ENCODE results near the gene MAP3K10.
A peak's percentile ranks its signal among the peaks of the same experiment; 100 is the strongest.

MAP3K10 gene

GRCh38 chr19:40200341-40201099, 9.3 kb downstream of the MAP3K10 start:
- no peak for DNase-seq (ENCODE audit: low read depth, low spot score)
- WGBS (ENCODE audit: insufficient coverage, insufficient read length), result no CpG with 5 or more reads among the region's 9 CpGs

DNA sequence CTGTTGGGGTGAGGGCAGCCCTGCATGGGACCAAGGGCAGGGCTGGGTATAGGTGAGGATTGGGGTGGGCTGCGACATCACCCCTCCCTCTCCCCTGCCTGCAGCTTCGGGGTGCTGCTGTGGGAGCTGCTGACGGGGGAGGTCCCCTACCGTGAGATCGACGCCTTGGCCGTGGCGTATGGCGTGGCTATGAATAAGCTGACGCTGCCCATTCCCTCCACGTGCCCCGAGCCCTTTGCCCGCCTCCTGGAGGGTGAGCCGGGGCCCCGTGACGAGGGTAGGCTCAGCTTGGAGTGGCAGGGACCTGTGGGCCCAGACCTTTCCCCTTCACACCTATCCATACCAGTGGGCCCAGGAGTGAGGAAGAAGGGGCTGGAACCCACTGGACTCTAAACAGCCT, 13.2 kb downstream of the MAP3K10 start:
- Histone ChIP-seq H3K4me1 (ENCODE audit: control insufficient read depth, insufficient read depth, low read length) (no peaks in the 10 kb centered on the region), H3K27me3 (ENCODE audit: control insufficient read depth, insufficient read depth, low read length) (no peaks in the 10 kb centered on the region), H3K4me3 (ENCODE audit: low read length) (no peak overlapping the region), H3K9me3 (ENCODE audit: control insufficient read depth, insufficient read depth, low read length) (no peaks in the 10 kb centered on the region), H3K27ac (ENCODE audit: low read length) (no peak overlapping the region), H3K36me3 (ENCODE audit: control insufficient read depth, insufficient read depth, low read length) (peaks cover 4% of the 10 kb centered on the region; the same call in 1 of the 2 replicates)
- WGBS (ENCODE audit: insufficient coverage, insufficient read length), result no CpG with 5 or more reads among the region's 16 CpGs
- no peak for DNase-seq (ENCODE audit: low read depth, low spot score)

More at GRCh38 chr19:40200341-40201099, 9.3 kb downstream of the MAP3K10 start:
- Histone ChIP-seq H3K4me1 (ENCODE audit: control insufficient read depth, insufficient read depth, low read length) (no peaks in the 10 kb centered on the region), H3K27me3 (ENCODE audit: control insufficient read depth, insufficient read depth, low read length) (no peaks in the 10 kb centered on the region), H3K9me3 (ENCODE audit: control insufficient read depth, insufficient read depth, low read length) (no peaks in the 10 kb centered on the region), H3K27ac (ENCODE audit: low read length) (no peak overlapping the region), H3K4me3 (ENCODE audit: low read length) (no peak overlapping the region), H3K36me3 (ENCODE audit: control insufficient read depth, insufficient read depth, low read length) (no peaks in the 10 kb centered on the region)

DNA sequence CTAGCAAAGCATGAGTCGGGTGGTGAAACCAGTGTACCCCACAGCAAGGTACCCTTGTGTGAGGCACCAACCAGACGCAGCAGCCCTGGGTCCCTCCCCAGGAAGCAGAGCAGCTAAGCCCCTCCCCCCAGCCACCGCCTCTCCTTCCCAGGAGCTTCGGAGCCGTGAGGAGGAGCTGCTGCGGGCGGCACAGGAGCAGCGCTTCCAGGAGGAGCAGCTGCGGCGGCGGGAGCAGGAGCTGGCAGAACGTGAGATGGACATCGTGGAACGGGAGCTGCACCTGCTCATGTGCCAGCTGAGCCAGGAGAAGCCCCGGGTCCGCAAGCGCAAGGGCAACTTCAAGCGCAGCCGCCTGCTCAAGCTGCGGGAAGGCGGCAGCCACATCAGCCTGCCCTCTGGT, 14.5 kb downstream of the MAP3K10 start:
- Histone ChIP-seq H3K36me3 (ENCODE audit: control insufficient read depth, insufficient read depth, low read length) (peaks cover 4% of the 10 kb centered on the region; the same call in 1 of the 2 replicates), H3K27ac (ENCODE audit: low read length) (no peak overlapping the region), H3K27me3 (ENCODE audit: control insufficient read depth, insufficient read depth, low read length) (no peaks in the 10 kb centered on the region), H3K4me1 (ENCODE audit: control insufficient read depth, insufficient read depth, low read length) (no peaks in the 10 kb centered on the region), H3K4me3 (ENCODE audit: low read length) (no peak overlapping the region), H3K9me3 (ENCODE audit: control insufficient read depth, insufficient read depth, low read length) (no peaks in the 10 kb centered on the region)
- no CpG with 5 or more reads among the region's 21 CpGs for WGBS (ENCODE audit: insufficient coverage, insufficient read length)
- no peak for DNase-seq (ENCODE audit: low read depth, low spot score)

GRCh38 chr19:40208602-40209001, 17.4 kb downstream of the MAP3K10 start:
- H3K27ac ChIP-seq (ENCODE audit: low read length), result no peak overlapping the region
- no peaks in the 10 kb centered on the region for H3K9me3 ChIP-seq (ENCODE audit: control insufficient read depth, insufficient read depth, low read length)
- no peak for DNase-seq (ENCODE audit: low read depth, low spot score)
- H3K4me1 ChIP-seq (ENCODE audit: control insufficient read depth, insufficient read depth, low read length), result no peaks in the 10 kb centered on the region
- peaks cover 6% of the 10 kb centered on the region; the same call in 1 of the 2 replicates for H3K36me3 ChIP-seq (ENCODE audit: control insufficient read depth, insufficient read depth, low read length)
- WGBS (ENCODE audit: insufficient coverage, insufficient read length), result no CpG with 5 or more reads among the region's 5 CpGs
- H3K4me3 ChIP-seq (ENCODE audit: low read length), result no peak overlapping the region
- H3K27me3 ChIP-seq (ENCODE audit: control insufficient read depth, insufficient read depth, low read length), result no peaks in the 10 kb centered on the region

DNA sequence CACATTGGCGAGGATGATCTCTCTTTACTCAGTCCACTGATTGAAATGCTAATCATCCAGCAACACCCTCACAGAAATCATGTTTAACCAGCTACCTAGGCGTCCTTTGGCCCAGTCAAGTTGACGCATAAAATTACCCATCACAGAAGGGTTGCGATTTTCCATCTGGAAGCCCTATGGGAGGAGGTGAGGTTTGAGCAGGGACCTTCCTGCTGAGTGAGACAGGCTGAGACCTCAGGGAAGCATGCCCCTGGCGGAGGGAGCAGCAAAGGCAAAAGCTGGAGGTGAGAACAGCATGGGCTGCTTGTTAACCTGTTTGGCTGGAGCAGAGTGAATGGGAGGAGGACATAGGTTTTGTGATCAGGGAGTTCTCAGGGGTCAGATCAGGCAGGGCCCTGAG, 19.7 kb downstream of the MAP3K10 start:
- peaks cover 3% of the 10 kb centered on the region; the same call in 1 of the 2 replicates for H3K36me3 ChIP-seq (ENCODE audit: control insufficient read depth, insufficient read depth, low read length)
- H3K9me3 ChIP-seq (ENCODE audit: control insufficient read depth, insufficient read depth, low read length), result no peaks in the 10 kb centered on the region
- H3K27ac ChIP-seq (ENCODE audit: low read length), result no peak overlapping the region
- H3K27me3 ChIP-seq (ENCODE audit: control insufficient read depth, insufficient read depth, low read length), result no peaks in the 10 kb centered on the region
- no peak overlapping the region for H3K4me3 ChIP-seq (ENCODE audit: low read length)
- no CpG with 5 or more reads among the region's 5 CpGs for WGBS (ENCODE audit: insufficient coverage, insufficient read length)
- no peak for DNase-seq (ENCODE audit: low read depth, low spot score)
- no peaks in the 10 kb centered on the region for H3K4me1 ChIP-seq (ENCODE audit: control insufficient read depth, insufficient read depth, low read length)

DNA sequence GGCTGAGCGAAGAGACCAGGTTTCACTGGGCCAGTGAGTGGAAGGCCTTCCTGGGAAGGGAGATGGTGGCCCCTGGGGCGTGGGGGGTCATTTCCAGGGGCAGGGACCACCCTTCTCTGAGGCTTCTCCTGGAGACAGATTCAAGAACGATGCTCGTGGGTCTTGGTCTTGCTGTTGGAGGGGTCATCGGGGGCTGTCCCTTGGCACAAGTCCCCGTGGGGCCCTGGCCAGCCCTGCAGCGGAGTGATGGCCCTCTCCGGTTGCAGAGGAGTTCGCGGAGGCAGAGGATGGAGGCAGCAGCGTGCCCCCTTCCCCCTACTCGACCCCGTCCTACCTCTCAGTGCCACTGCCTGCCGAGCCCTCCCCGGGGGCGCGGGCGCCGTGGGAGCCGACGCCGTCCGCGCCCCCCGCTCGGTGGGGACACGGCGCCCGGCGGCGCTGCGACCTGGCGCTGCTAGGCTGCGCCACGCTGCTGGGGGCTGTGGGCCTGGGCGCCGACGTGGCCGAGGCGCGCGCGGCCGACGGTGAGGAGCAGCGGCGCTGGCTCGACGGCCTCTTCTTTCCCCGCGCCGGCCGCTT, 22.1 kb downstream of the MAP3K10 start:
- no peak for DNase-seq (ENCODE audit: low read depth, low spot score)
- Histone ChIP-seq H3K27ac (ENCODE audit: low read length) (no peak overlapping the region), H3K4me1 (ENCODE audit: control insufficient read depth, insufficient read depth, low read length) (peaks cover 4% of the 10 kb centered on the region; the same call in 1 of the 2 replicates), H3K9me3 (ENCODE audit: control insufficient read depth, insufficient read depth, low read length) (no peaks in the 10 kb centered on the region), H3K36me3 (ENCODE audit: control insufficient read depth, insufficient read depth, low read length) (peaks cover 2% of the 10 kb centered on the region; the same call in 1 of the 2 replicates), H3K27me3 (ENCODE audit: control insufficient read depth, insufficient read depth, low read length) (no peaks in the 10 kb centered on the region), H3K4me3 (ENCODE audit: low read length) (no peak overlapping the region)
- WGBS (ENCODE audit: insufficient coverage, insufficient read length), result no CpG with 5 or more reads among the region's 53 CpGs

DNA sequence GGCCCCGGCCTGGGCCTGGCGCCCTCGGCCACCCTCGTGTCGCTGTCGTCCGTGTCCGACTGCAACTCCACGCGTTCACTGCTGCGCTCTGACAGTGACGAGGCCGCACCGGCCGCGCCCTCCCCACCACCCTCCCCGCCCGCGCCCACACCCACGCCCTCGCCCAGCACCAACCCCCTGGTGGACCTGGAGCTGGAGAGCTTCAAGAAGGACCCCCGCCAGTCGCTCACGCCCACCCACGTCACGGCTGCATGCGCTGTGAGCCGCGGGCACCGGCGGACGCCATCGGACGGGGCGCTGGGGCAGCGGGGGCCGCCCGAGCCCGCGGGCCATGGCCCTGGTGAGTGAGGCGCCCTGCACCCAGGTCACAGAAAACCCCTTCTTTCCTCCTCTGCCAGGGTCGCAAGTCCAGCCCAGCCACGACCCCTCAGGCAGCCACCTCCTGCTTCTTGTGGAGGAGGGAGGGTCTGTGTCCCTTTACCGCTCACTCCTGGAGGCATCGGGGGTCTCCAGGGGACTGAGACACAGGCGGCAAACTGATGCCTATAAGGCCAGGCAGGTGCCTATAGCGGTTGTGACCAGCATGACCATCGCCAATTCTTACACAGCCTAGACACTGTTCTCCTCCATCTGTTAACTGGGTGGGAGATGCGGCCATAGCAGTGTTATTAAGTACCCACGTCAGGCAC, 22.8 kb downstream of the MAP3K10 start:
- DNase-seq (ENCODE audit: low read depth, low spot score), result no peak
- no peak overlapping the region for H3K4me3 ChIP-seq (ENCODE audit: low read length)
- no CpG with 5 or more reads among the region's 50 CpGs for whole genome bisulfite sequencing (ENCODE audit: insufficient coverage, insufficient read length)

GRCh38 chr19:40214936-40215335, 23.7 kb downstream of the MAP3K10 start:
- Histone ChIP-seq H3K4me3 (ENCODE audit: low read length) (no peak overlapping the region), H3K27me3 (ENCODE audit: control insufficient read depth, insufficient read depth, low read length) (no peaks in the 10 kb centered on the region), H3K4me1 (ENCODE audit: control insufficient read depth, insufficient read depth, low read length) (peaks cover 4% of the 10 kb centered on the region; the same call in 1 of the 2 replicates), H3K27ac (ENCODE audit: low read length) (no peak overlapping the region), H3K36me3 (ENCODE audit: control insufficient read depth, insufficient read depth, low read length) (peaks cover 2% of the 10 kb centered on the region; the same call in 1 of the 2 replicates), H3K9me3 (ENCODE audit: control insufficient read depth, insufficient read depth, low read length) (no peaks in the 10 kb centered on the region)
- no peak for DNase-seq (ENCODE audit: low read depth, low spot score)
- WGBS (ENCODE audit: insufficient coverage, insufficient read length), result no CpG with 5 or more reads among the region's 22 CpGs

More for the DNA sequence above, 22.8 kb downstream of the MAP3K10 start:
- Histone ChIP-seq H3K4me1 (ENCODE audit: control insufficient read depth, insufficient read depth, low read length) (peaks cover 4% of the 10 kb centered on the region; the same call in 1 of the 2 replicates), H3K27ac (ENCODE audit: low read length) (no peak overlapping the region), H3K9me3 (ENCODE audit: control insufficient read depth, insufficient read depth, low read length) (no peaks in the 10 kb centered on the region), H3K36me3 (ENCODE audit: control insufficient read depth, insufficient read depth, low read length) (peaks cover 2% of the 10 kb centered on the region; the same call in 1 of the 2 replicates), H3K27me3 (ENCODE audit: control insufficient read depth, insufficient read depth, low read length) (no peaks in the 10 kb centered on the region)

DNA sequence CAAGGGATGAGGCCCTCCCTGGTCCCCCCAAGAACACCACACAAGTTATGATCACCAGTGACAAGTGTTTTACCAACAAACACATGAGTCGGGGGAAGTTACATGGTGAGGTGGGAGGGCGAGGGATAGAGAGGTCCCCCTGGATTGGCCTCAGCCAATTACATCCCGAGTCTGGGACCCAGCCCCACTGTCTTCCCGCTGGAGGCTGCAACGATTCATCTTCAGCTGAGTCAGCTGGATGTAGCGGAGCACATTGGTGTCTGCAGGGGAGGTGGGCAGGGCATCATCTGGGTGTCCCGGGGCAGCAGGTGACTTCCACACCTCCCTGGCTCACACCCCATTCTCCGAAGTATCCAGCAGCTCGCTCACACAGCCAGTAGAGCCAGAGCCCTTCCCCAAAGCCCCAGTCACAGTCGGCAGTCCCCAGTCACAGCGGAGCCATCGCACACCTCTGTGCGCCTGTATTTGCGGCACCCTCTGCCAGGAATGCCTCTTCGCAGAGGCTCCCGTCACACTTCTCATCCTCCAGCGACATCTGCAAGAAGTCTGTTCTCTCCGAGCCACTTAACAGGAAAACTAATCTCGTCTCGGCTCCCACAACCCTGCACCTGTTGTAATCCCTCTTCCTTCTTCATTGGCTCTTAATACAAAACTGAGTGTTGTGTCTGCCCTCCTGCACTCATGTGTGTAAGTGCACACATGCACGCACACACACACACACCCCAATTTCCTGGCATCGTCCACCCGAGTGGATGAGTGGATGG, 25.0 kb downstream of the MAP3K10 start:
- Histone ChIP-seq H3K9me3 (ENCODE audit: control insufficient read depth, insufficient read depth, low read length) (no peaks in the 10 kb centered on the region), H3K4me3 (ENCODE audit: low read length) (no peak overlapping the region), H3K27me3 (ENCODE audit: control insufficient read depth, insufficient read depth, low read length) (no peaks in the 10 kb centered on the region), H3K36me3 (ENCODE audit: control insufficient read depth, insufficient read depth, low read length) (peaks cover 2% of the 10 kb centered on the region; the same call in 1 of the 2 replicates), H3K27ac (ENCODE audit: low read length) (no peak overlapping the region), H3K4me1 (ENCODE audit: control insufficient read depth, insufficient read depth, low read length) (peaks cover 4% of the 10 kb centered on the region; the same call in 1 of the 2 replicates)
- no CpG with 5 or more reads among the region's 23 CpGs for WGBS (ENCODE audit: insufficient coverage, insufficient read length)
- no peak for DNase-seq (ENCODE audit: low read depth, low spot score)

DNA sequence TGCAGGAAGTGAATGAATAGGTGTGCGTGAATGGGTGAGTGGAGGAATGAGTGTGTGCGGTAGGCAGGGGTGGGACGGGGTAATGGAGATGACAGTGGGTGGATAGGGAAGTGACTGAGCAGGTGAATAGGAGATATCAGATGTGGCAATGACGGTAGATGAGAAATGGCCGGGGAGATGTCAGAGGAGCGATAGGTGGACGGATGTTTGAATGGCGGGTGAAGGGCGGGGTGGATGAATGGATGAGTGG, 25.5 kb downstream of the MAP3K10 start:
- Histone ChIP-seq H3K4me1 (ENCODE audit: control insufficient read depth, insufficient read depth, low read length) (peaks cover 4% of the 10 kb centered on the region; the same call in 1 of the 2 replicates), H3K9me3 (ENCODE audit: control insufficient read depth, insufficient read depth, low read length) (no peaks in the 10 kb centered on the region), H3K27me3 (ENCODE audit: control insufficient read depth, insufficient read depth, low read length) (no peaks in the 10 kb centered on the region), H3K36me3 (ENCODE audit: control insufficient read depth, insufficient read depth, low read length) (peaks cover 2% of the 10 kb centered on the region; the same call in 1 of the 2 replicates), H3K4me3 (ENCODE audit: low read length) (peak overlapping the region; percentile 7; the same call in 1 of the 2 replicates), H3K27ac (ENCODE audit: low read length) (no peak overlapping the region)
- no peak for DNase-seq (ENCODE audit: low read depth, low spot score)
- 100% methylated on average over 2 of the region's 9 CpGs for WGBS (ENCODE audit: insufficient coverage, insufficient read length)
